Measurements from ENCODE around the gene NCDN.

NCDN gene

GRCh38 chr1:35546614-35547013, 11.0 kb upstream of the NCDN start:
- in situ Hi-C loops (cut with HindIII; ENCODE audit: low pct_ligation_motif_present, low pct_unique_long_range_greater_than_20kb, low sequenced_read_pairs) = no loop called here
- no peak for DNase-seq

GRCh38 chr1:35553851-35554250, 3.7 kb upstream of the NCDN start:
- no peak for DNase-seq
- in situ Hi-C loops (cut with HindIII; ENCODE audit: low pct_ligation_motif_present, low pct_unique_long_range_greater_than_20kb, low sequenced_read_pairs) = no loop called here

- DNase-seq = no peak
- in situ Hi-C loops (cut with HindIII; ENCODE audit: low pct_ligation_motif_present, low pct_unique_long_range_greater_than_20kb, low sequenced_read_pairs) = no loop called here
These were observed 3.1 kb upstream of the NCDN start for GRCh38 chr1:35554266-35555211.

GRCh38 chr1:35555212-35555584, 2.4 kb upstream of the NCDN start:
- in situ Hi-C loops (cut with HindIII; ENCODE audit: low pct_ligation_motif_present, low pct_unique_long_range_greater_than_20kb, low sequenced_read_pairs) = no loop called here
- DNase-seq = no peak

- no peak for DNase-seq
- in situ Hi-C loops (cut with HindIII; ENCODE audit: low pct_ligation_motif_present, low pct_unique_long_range_greater_than_20kb, low sequenced_read_pairs) = no loop called here
These were observed 1.8 kb upstream of the NCDN start for GRCh38 chr1:35555601-35556477.

GRCh38 chr1:35556484-35557117, 998 bp upstream of the NCDN start:
- in situ Hi-C loops (cut with HindIII; ENCODE audit: low pct_ligation_motif_present, low pct_unique_long_range_greater_than_20kb, low sequenced_read_pairs) = no loop called here
- DNase-seq = no peak

GRCh38 chr1:35557118-35557610, 435 bp upstream of the NCDN start, which contains the start of gene KIAA0319L:
TSS of gene KIAA0319L (minus strand) at chr1:35557403. CDS start at chr1:35554491, 2,912 bp downstream.
- in situ Hi-C loops (cut with HindIII; ENCODE audit: low pct_ligation_motif_present, low pct_unique_long_range_greater_than_20kb, low sequenced_read_pairs) = no loop called here
- DNase-seq = peak; percentile 73

- in situ Hi-C loops (cut with HindIII; ENCODE audit: low pct_ligation_motif_present, low pct_unique_long_range_greater_than_20kb, low sequenced_read_pairs) = no loop called here
- DNase-seq = no peak
These were observed 1.0 kb downstream of the NCDN start for GRCh38 chr1:35558374-35559316.

- in situ Hi-C loops (cut with HindIII; ENCODE audit: low pct_ligation_motif_present, low pct_unique_long_range_greater_than_20kb, low sequenced_read_pairs) = no loop called here
- no peak for DNase-seq
These were observed 1.8 kb downstream of the NCDN start for GRCh38 chr1:35559317-35559944.

GRCh38 chr1:35560256-35561225, 2.9 kb downstream of the NCDN start:
- DNase-seq = no peak
- in situ Hi-C loops (cut with HindIII; ENCODE audit: low pct_ligation_motif_present, low pct_unique_long_range_greater_than_20kb, low sequenced_read_pairs) = no loop called here

GRCh38 chr1:35561297-35561971, 3.8 kb downstream of the NCDN start:
- DNase-seq = no peak
- in situ Hi-C loops (cut with HindIII; ENCODE audit: low pct_ligation_motif_present, low pct_unique_long_range_greater_than_20kb, low sequenced_read_pairs) = no loop called here

- no peak for DNase-seq
- in situ Hi-C loops (cut with HindIII; ENCODE audit: low pct_ligation_motif_present, low pct_unique_long_range_greater_than_20kb, low sequenced_read_pairs) = no loop called here
These were observed 4.5 kb downstream of the NCDN start for GRCh38 chr1:35561972-35562680.

GRCh38 chr1:35563166-35563565, 5.6 kb downstream of the NCDN start:
- in situ Hi-C loops (cut with HindIII; ENCODE audit: low pct_ligation_motif_present, low pct_unique_long_range_greater_than_20kb, low sequenced_read_pairs) = no loop called here

GRCh38 chr1:35564037-35564883, 6.7 kb downstream of the NCDN start:
- in situ Hi-C loops (cut with HindIII; ENCODE audit: low pct_ligation_motif_present, low pct_unique_long_range_greater_than_20kb, low sequenced_read_pairs) = no loop called here
- DNase-seq = peak; percentile 67

More at GRCh38 chr1:35563166-35563565, 5.6 kb downstream of the NCDN start:
- DNase-seq = no peak
